Measurements from ENCODE around the gene KIRREL2.

- TF ChIP-seq EZH2 (IDR thresholded peaks at IDR 0.05; ENCODE audit: borderline replicate concordance, low read depth, low read length, poor library complexity, severe bottlenecking) (no peak), CTCF (conservative IDR thresholded peaks at IDR 0.05; ENCODE audit: low read depth, low read length) (no peak)
These were observed 44.4 kb downstream of the KIRREL2 start for GRCh38 chr19:35901055-35901644.
